ENCODE measurements around the gene GINS2. TPM values are rescaled to one million over a fixed set of nuclear protein-coding genes. Genes with fewer than 3 reads are reported as not detected.

The GINS2 gene
- under 1 TPM; 0.19 to 0.56 TPM for total RNA-seq
- long read RNA-seq, donor 1, partial matches to known transcripts, result 0 of 1 reads
- long read RNA-seq, donor 1, other reads (novel, unspliced or antisense), result 0 of 1 reads
- long read RNA-seq, donor 2, partial matches to known transcripts, result 0 of 2 reads
- long read RNA-seq, donor 2, other reads (novel, unspliced or antisense), result 1 of 2 reads

GRCh38 chr16:85688586-85689284 lies at the start of gene GINS2:
GINS2 (minus strand) TSS chr16:85688954; CDS start chr16:85688898, 56 bp downstream.
- peak; percentile 96 for DNase-seq (ENCODE audit: low spot score)
- intact Hi-C loops (cut with DNase I), result no loop called here

- no peak for DNase-seq (ENCODE audit: low spot score)
- intact Hi-C loops (cut with DNase I), result no loop called here
These were observed 48.2 kb upstream of the GINS2 start for GRCh38 chr16:85736921-85737320.

GRCh38 chr16:85735946-85736345 lies 47.2 kb upstream of the GINS2 start:
- intact Hi-C loops (cut with DNase I), result no loop called here
- no peak for DNase-seq (ENCODE audit: low spot score)

GRCh38 chr16:85735225-85735635 lies 46.5 kb upstream of the GINS2 start:
- no peak for DNase-seq (ENCODE audit: low spot score)
- intact Hi-C loops (cut with DNase I), result no loop called here

GRCh38 chr16:85734311-85735017 lies 45.7 kb upstream of the GINS2 start:
- intact Hi-C loops (cut with DNase I), result no loop called here
- DNase-seq (ENCODE audit: low spot score), result no peak

GRCh38 chr16:85733839-85734170 lies 45.1 kb upstream of the GINS2 start:
- no peak for DNase-seq (ENCODE audit: low spot score)
- intact Hi-C loops (cut with DNase I), result no loop called here

- no peak for DNase-seq (ENCODE audit: low spot score)
- intact Hi-C loops (cut with DNase I), result no loop called here
These were observed 44.5 kb upstream of the GINS2 start for GRCh38 chr16:85733155-85733838.

GRCh38 chr16:85731179-85731578 lies 42.4 kb upstream of the GINS2 start:
- intact Hi-C loops (cut with DNase I), result no loop called here
- no peak for DNase-seq (ENCODE audit: low spot score)

GRCh38 chr16:85730186-85730465 lies 41.4 kb upstream of the GINS2 start:
- intact Hi-C loops (cut with DNase I), result no loop called here
- no peak for DNase-seq (ENCODE audit: low spot score)

GRCh38 chr16:85729452-85730185 lies 40.9 kb upstream of the GINS2 start:
- no peak for DNase-seq (ENCODE audit: low spot score)
- intact Hi-C loops (cut with DNase I), result no loop called here

- no peak for DNase-seq (ENCODE audit: low spot score)
- intact Hi-C loops (cut with DNase I), result no loop called here
These were observed 40.1 kb upstream of the GINS2 start for GRCh38 chr16:85728879-85729278.

GRCh38 chr16:85724936-85725335 lies 36.2 kb upstream of the GINS2 start:
- intact Hi-C loops (cut with DNase I), result no loop called here
- DNase-seq (ENCODE audit: low spot score), result no peak

- intact Hi-C loops (cut with DNase I), result no loop called here
- DNase-seq (ENCODE audit: low spot score), result no peak
These were observed 35.5 kb upstream of the GINS2 start for GRCh38 chr16:85724126-85724879.

GRCh38 chr16:85722128-85722893 lies 33.6 kb upstream of the GINS2 start:
- intact Hi-C loops (cut with DNase I), result no loop called here
- no peak for DNase-seq (ENCODE audit: low spot score)

- no peak for DNase-seq (ENCODE audit: low spot score)
- intact Hi-C loops (cut with DNase I), result no loop called here
These were observed 31.5 kb upstream of the GINS2 start for GRCh38 chr16:85720302-85720637.

- intact Hi-C loops (cut with DNase I), result loop anchor here in 1 of 2 donors (10.0 kb wide), 1 partner anchor 295 kb away; no protein-coding TSS in a partner anchor
- no peak for DNase-seq (ENCODE audit: low spot score)
These were observed 31.0 kb upstream of the GINS2 start for GRCh38 chr16:85719605-85720301.

GRCh38 chr16:85718682-85719081 lies 29.9 kb upstream of the GINS2 start:
- DNase-seq (ENCODE audit: low spot score), result no peak
- intact Hi-C loops (cut with DNase I), result loop anchor here in 1 of 2 donors (10.0 kb wide), 1 partner anchor 294 kb away; no protein-coding TSS in a partner anchor

GRCh38 chr16:85718153-85718477 lies 29.4 kb upstream of the GINS2 start:
- DNase-seq (ENCODE audit: low spot score), result no peak
- intact Hi-C loops (cut with DNase I), result loop anchor here in 1 of 2 donors (10.0 kb wide), 1 partner anchor 293 kb away; no protein-coding TSS in a partner anchor
